NB4 (cell line): Measurements from ENCODE around the gene HBG2.

ENCODE experiments used
- DNase-seq: peaks from one replicate; pipeline ENCODE4 v3.0.0; 2010; ENCODE audit warnings: low read depth
- H3K4me3 ChIP-seq: one replicate; pipeline ENCODE4 v1.5.1; 2011; ENCODE audit warnings: mild to moderate bottlenecking, low read depth, low read length, moderate library complexity
- CTCF ChIP-seq: IDR thresholded peaks from one replicate; pipeline ENCODE4 v1.5.1; 2012; ENCODE audit warnings: low read depth, low read length
- MAX ChIP-seq: IDR thresholded peaks from 2 replicates; pipeline ENCODE4 v1.6.1; 2011; ENCODE audit warnings: low read depth, low read length
- MYC ChIP-seq: IDR thresholded peaks from 2 replicates; pipeline ENCODE4 v1.6.1; 2011; ENCODE audit warnings: low read depth, low read length
- POLR2A ChIP-seq: IDR thresholded peaks from 2 replicates; pipeline ENCODE4 v1.6.1; 2011; ENCODE audit warnings: mild to moderate bottlenecking; ENCODE audit not compliant: insufficient read length; ENCODE audit errors: extremely low read depth

The HBG2 gene

GRCh38 chr11:5279471-5280090 is 25.0 kb upstream of the HBG2 start:
- no peak for DNase-seq
- TF ChIP-seq CTCF (no peak), MAX (no peak), POLR2A (no peak), MYC (no peak)
- H3K4me3 ChIP-seq, result no peak overlapping the region

- H3K4me3 ChIP-seq, result no peak overlapping the region
- TF ChIP-seq POLR2A (no peak), MYC (no peak), MAX (no peak)
- DNase-seq, result no peak
Measured at GRCh38 chr11:5277807-5278382, 23.3 kb upstream of the HBG2 start.

DNA sequence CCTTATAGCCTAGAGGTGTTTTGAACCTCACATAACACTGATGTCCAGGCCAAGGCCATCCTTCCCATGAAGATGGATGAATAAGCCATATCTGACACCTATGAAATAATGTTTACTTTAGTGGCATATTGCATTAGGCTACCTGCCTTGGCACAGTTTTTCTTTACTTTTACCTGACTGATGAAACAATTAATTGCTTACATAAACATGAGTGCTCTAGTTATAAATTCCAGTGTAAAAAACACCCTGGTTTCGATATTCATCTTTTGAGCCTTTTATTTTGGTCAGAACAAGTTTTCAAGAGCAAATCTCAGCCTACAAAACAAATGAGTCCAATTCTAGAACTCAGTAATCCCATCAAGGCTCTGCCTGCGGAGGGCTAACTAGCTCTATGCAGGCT is 22.1 kb upstream of the HBG2 start:
- no peak overlapping the region for H3K4me3 ChIP-seq
- no peak for DNase-seq
- TF ChIP-seq POLR2A, result no peak
- TF ChIP-seq MYC, result no peak
- TF ChIP-seq MAX, result no peak
- no peak for TF ChIP-seq CTCF

- TF ChIP-seq CTCF (no peak), POLR2A (no peak), MAX (no peak), MYC (no peak)
- no peak overlapping the region for H3K4me3 ChIP-seq
- DNase-seq, result no peak
Measured at GRCh38 chr11:5275369-5276110, 21.0 kb upstream of the HBG2 start.

DNA sequence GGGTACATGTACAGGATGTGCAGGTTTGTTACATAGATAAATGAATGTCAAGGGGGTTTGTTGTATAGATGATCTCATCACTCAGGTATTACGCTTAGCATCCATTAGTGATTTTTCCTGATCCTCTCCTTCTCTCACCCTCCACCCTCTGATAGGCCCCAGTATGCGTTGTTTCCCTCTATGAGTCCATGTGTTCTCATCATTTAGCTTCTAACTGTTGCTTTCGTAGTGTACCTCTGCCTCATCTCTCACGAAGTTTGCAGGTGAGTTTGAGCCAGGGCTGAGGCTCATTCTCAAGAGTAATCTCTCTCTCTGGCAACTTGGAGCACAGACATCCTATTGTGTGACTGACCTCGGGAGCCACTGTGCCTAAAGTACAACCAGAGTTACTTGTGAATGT is 19.8 kb upstream of the HBG2 start:
- TF ChIP-seq CTCF (no peak), POLR2A (no peak), MYC (no peak), MAX (no peak)
- no peak for DNase-seq
- no peak overlapping the region for H3K4me3 ChIP-seq
